Activated CD4-positive, alpha-beta T cell treated with anti-CD3 and anti-CD28 coated beads, Interleukin-2, amount 10 ng/mL, durations not matched to agents 24 days and 14 days (primary cell): ENCODE results near the gene TBP. TPM values are rescaled to one million over a fixed set of nuclear protein-coding genes. Genes with fewer than 3 reads are reported as not detected.
"Not testable (repeated sequence)": the region's sequence is repeated elsewhere in the genome, so short reads cannot be mapped to it uniquely, and the experiment has no call there.

Experiments
- DNase-seq: peaks from one replicate; pipeline ENCODE4 v3.0.0; 2022
- H3K27ac Mint-ChIP-seq: one replicate; pipeline ENCODE4 v1.8.0; 2022; ENCODE audit warnings: mild to moderate bottlenecking, mixed read lengths
- H3K27me3 Mint-ChIP-seq: one replicate; pipeline ENCODE4 v1.8.0; 2022; ENCODE audit warnings: mixed read lengths
- H3K36me3 Mint-ChIP-seq: one replicate; pipeline ENCODE4 v1.8.0; 2022; ENCODE audit warnings: low read depth, mild to moderate bottlenecking, mixed read lengths
- H3K4me1 Mint-ChIP-seq: one replicate; pipeline ENCODE4 v1.8.0; 2021; ENCODE audit warnings: mixed read lengths
- H3K4me3 Mint-ChIP-seq: one replicate; pipeline ENCODE4 v1.8.0; 2022; ENCODE audit warnings: mild to moderate bottlenecking, moderate library complexity, mixed read lengths
- H3K9me3 Mint-ChIP-seq: one replicate; pipeline ENCODE4 v1.8.0; 2021; ENCODE audit warnings: mixed read lengths
- intact Hi-C: fragments of 100-400 bp; cut with micrococcal nuclease; formaldehyde crosslinking; loops from one replicate; pipeline ENCODE4 v1.15.1; 2023
- total RNA-seq: library from RNA; stranded (reverse); gene quantifications from 2 replicates; pipeline ENCODE4 v1.2.3, GENCODE V29; 2022

The TBP gene
- total RNA-seq, result 28.4 and 29.2 TPM in 2 replicates

DNA sequence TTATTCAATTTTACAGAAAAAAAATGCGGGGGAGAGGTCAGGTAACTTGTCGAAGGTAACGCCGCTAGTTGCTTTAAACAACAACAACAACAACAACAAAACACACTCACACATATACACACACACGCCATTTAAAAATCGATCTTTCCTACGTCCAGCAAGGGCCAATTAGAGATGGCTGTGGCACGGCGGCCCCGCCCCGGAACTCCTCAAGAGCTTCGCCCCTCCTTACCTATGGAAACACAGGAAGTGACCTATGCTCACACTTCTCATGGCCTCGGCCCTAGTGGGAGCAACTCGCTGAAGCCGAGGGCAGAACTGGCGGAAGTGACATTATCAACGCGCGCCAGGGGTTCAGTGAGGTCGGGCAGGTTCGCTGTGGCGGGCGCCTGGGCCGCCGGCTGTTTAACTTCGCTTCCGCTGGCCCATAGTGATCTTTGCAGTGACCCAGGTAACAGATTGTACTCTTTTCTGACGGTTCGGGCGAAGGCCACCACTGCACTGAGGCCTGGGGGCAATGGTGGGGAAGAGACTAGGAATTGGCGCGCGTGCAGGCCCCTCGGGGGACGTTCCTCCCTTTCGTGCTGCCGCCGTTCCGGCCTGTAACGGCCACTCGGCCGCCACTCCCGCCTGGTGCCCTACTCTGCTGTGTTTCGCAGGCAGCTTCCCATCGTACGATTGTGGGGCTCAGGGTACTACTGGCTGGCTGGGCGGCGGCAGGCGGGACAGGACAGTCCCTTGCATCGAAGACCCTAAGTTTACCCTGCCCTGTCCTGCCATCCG, at the start of gene TBP:
TBP (plus strand) TSS at position 357 of the 783 bp plus-strand sequence. CDS start 2,661 bp downstream, outside the sequence.
- peaks cover 31% of the 10 kb centered on the region for H3K4me1 Mint-ChIP-seq

DNA sequence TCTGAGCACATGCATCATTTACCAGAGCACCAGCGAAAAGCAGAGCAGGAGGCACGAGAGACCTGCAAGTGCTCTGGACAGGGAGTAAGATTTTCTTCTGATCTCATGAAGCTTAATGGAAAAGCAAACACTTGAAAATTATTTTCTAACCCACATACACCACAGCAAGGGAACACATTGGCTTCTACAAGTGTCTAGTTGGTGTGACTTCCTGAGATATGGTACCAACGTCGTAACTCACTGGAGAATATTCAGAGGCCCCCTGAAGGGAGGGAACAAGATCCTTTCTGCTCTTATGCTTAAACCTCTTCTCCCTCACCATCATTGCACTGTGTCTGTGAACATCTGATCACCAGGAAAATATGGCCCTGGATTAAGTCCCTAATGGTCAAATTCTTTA, 49.7 kb upstream of the TBP start:
- intact Hi-C loops, result no loop called here
- Mint-ChIP-seq H3K36me3 (no peaks in the 10 kb centered on the region), H3K27me3 (peaks cover 11% of the 10 kb centered on the region), H3K9me3 (peaks cover 21% of the 10 kb centered on the region), H3K27ac (no peak overlapping the region), H3K4me1 (no peaks in the 10 kb centered on the region), H3K4me3 (no peak overlapping the region)
- no peak for DNase-seq

More for the DNA sequence above, at the start of gene TBP:
- Mint-ChIP-seq H3K27ac (no peak within 1 kb of the TSS), H3K27me3 (no peaks in the 10 kb centered on the region), H3K4me3 (no peak within 1 kb of the TSS), H3K9me3 (no peaks in the 10 kb centered on the region), H3K36me3 (peaks cover 33% of the 10 kb centered on the region)
- peak; percentile 99 for DNase-seq
- intact Hi-C loops, result loop anchor here (1.0 kb wide), 3 partner anchors 248 to 852 kb away; partner anchors contain the start of genes C6orf120, DYNLT2, ERMARD and FAM120B

DNA sequence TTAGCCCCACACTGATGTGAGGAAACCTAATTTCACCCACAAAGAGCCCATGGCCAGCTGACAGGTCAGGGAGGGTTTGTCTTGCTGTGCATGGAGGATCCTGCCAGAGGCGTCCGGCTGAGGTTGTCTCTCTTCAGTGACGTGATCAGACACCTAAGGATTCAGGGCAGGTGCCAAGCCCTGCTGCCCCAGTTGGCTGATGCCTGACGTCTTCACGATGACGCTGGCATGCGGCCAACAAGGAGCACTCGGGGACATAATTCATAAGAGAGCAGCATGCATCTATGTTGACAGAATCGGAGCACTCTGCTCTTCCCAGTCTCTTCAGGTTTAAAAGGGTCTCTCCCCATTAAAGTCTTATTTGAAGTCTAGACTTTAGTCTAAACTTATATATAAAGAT, 48.9 kb upstream of the TBP start:
- intact Hi-C loops, result no loop called here
- H3K27ac Mint-ChIP-seq, result no peak overlapping the region
- H3K36me3 Mint-ChIP-seq, result no peaks in the 10 kb centered on the region
- peaks cover 11% of the 10 kb centered on the region for H3K27me3 Mint-ChIP-seq
- no peaks in the 10 kb centered on the region for H3K4me1 Mint-ChIP-seq
- peaks cover 21% of the 10 kb centered on the region for H3K9me3 Mint-ChIP-seq
- no peak overlapping the region for H3K4me3 Mint-ChIP-seq
- DNase-seq, result no peak

DNA sequence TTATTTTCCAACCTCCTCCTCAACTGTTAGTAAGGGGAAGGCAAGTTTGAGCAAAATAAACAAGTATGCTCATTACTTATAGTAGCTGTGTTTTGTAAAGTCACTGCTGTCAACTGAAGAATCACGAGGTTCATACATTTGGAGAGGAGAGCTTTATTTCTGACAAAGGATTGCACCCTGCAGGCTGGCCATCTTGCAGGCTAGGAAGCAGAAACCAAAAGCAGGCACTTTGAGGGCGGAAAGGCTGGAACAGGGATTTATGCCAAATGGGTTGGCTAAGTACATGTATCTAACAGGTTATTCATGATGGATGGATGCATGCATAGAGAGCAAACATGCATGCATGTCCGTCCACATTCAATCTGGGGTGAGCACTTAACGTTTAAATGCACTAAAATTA, 47.7 kb upstream of the TBP start:
- no peak overlapping the region for H3K27ac Mint-ChIP-seq
- H3K27me3 Mint-ChIP-seq, result peaks cover 11% of the 10 kb centered on the region
- H3K4me3 Mint-ChIP-seq, result no peak overlapping the region
- H3K36me3 Mint-ChIP-seq, result no peaks in the 10 kb centered on the region
- no peak for DNase-seq
- intact Hi-C loops, result no loop called here
- H3K9me3 Mint-ChIP-seq, result peaks cover 13% of the 10 kb centered on the region
- H3K4me1 Mint-ChIP-seq, result no peaks in the 10 kb centered on the region

DNA sequence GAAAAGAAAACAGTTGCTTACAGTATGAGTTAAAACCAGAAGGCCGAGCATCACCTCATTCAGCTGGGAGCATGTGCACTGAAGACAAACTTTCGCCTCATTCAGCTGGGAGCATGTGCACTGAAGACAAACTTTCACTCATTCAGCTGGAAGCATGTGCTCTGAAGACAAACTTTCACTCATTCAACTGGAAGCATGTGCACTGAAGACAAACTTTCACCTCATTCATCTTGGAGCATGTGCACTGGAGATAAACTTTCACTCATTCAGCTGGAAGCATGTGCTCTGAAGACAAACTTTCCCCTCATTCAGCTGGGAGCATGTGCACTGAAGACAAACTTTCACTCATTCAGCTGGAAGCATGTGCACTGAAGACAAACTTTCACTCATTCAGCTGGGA, 46.4 kb upstream of the TBP start:
- H3K36me3 Mint-ChIP-seq, H3K4me1 Mint-ChIP-seq, H3K4me3 Mint-ChIP-seq, H3K9me3 Mint-ChIP-seq, H3K27ac Mint-ChIP-seq, intact Hi-C loops, DNase-seq: not testable (repeated sequence)
- H3K27me3 Mint-ChIP-seq, result peaks cover 16% of the 10 kb centered on the region

DNA sequence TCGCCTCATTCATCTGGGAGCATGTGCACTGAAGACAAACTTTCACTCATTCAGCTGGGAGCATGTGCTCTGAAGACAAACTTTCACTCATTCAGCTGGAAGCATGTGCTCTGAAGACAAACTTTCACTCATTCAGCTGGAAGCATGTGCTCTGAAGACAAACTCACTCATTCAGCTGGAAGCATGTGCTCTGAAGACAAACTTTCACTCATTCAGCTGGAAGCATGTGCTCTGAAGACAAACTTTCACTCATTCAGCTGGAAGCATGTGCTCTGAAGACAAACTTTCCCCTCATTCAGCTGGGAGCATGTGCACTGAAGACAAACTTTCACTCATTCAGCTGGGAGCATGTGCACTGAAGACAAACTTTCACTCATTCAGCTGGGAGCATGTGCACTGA, 45.9 kb upstream of the TBP start:
- not testable (repeated sequence) for H3K9me3 Mint-ChIP-seq, H3K4me3 Mint-ChIP-seq, H3K4me1 Mint-ChIP-seq

DNA sequence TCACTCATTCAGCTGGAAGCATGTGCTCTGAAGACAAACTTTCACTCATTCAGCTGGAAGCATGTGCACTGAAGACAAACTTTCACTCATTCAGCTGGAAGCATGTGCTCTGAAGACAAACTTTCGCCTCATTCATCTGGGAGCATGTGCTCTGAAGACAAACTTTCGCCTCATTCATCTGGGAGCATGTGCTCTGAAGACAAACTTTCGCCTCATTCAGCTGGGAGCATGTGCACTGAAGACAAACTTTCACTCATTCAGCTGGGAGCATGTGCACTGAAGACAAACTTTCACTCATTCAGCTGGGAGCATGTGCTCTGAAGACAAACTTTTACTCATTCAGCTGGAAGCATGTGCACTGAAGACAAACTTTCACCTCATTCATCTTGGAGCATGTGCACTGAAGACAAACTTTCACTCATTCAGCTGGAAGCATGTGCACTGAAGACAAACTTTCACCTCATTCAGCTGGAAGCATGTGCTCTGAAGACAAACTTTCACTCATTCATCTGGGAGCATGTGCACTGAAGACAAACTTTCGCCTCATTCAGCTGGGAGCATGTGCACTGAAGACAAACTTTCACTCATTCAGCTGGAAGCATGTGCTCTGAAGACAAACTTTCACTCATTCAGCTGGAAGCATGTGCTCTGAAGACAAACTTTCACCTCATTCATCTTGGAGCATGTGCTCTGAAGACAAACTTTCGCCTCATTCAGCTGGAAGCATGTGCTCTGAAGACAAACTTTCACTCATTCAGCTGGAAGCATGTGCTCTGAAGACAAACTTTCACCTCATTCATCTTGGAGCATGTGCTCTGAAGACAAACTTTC, 45.1 kb upstream of the TBP start:
- intact Hi-C loops, DNase-seq, H3K9me3 Mint-ChIP-seq, H3K4me3 Mint-ChIP-seq, H3K4me1 Mint-ChIP-seq, H3K36me3 Mint-ChIP-seq, H3K27ac Mint-ChIP-seq: not testable (repeated sequence)
- peaks cover 27% of the 10 kb centered on the region for H3K27me3 Mint-ChIP-seq

More for the DNA sequence above, 45.9 kb upstream of the TBP start:
- H3K27ac Mint-ChIP-seq, H3K36me3 Mint-ChIP-seq, DNase-seq, intact Hi-C loops: not testable (repeated sequence)
- H3K27me3 Mint-ChIP-seq, result peaks cover 22% of the 10 kb centered on the region

DNA sequence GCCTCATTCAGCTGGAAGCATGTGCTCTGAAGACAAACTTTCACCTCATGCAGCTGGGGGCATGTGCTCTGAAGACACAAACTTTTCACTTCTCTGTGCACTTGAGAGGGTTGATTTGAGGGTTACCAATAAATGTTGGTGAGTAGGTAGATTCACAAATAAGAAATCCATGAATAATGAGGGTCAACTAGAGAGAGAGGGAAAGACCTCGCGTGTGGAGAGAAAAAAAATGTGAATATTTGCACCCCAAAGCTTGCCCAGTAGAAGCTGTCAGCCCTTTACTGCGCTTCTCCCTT, 44.5 kb upstream of the TBP start:
- no peak for DNase-seq
- intact Hi-C loops, result no loop called here
- peaks cover 27% of the 10 kb centered on the region for H3K27me3 Mint-ChIP-seq
- no peak overlapping the region for H3K27ac Mint-ChIP-seq
- H3K4me1 Mint-ChIP-seq, result no peaks in the 10 kb centered on the region
- no peak overlapping the region for H3K4me3 Mint-ChIP-seq
- H3K36me3 Mint-ChIP-seq, result no peaks in the 10 kb centered on the region
- H3K9me3 Mint-ChIP-seq, result no peaks in the 10 kb centered on the region

DNA sequence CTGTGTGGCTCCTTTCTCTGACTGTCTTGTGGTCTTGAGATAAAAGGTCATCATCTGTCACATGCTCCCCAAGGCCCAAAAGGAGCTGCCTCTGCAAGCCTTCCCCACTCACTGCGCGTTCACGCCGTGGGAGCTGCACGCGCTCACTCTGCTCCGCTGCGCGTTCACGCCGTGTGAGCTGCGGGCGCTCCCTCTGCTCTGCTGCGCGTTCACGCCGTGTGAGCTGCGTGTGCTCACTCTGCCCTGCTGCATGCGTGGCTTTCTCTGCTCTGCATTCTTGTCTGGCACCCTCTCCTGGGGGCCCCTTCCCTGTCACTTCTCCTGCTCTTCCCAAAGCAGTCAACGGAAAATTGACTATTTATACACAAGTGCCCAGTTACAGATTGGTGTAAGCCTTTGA, 43.5 kb upstream of the TBP start:
- DNase-seq, result no peak
- H3K36me3 Mint-ChIP-seq, result no peaks in the 10 kb centered on the region
- intact Hi-C loops, result no loop called here
- no peak overlapping the region for H3K4me3 Mint-ChIP-seq
- no peaks in the 10 kb centered on the region for H3K9me3 Mint-ChIP-seq
- H3K27ac Mint-ChIP-seq, result peak overlapping the region; percentile 8
- H3K27me3 Mint-ChIP-seq, result peaks cover 29% of the 10 kb centered on the region
- no peaks in the 10 kb centered on the region for H3K4me1 Mint-ChIP-seq

DNA sequence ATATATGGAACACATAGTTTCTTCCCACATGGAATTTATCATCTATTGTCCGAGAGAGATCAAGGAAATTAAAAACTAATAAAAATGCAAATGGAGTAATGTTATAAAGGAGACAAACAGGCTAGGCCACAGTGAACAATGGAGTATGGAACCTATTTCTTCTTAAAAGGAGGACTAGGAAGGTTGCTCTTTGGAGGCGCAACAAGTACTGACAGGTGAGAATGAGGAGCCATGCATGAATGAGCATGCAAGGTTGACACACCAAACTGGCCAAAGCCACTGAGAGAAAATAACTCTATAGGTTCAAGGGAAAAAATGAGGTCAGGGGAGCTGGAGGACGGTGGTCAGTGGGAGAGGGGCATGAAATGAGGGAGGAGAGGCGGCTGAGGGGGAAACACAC, 41.9 kb upstream of the TBP start:
- no peak for DNase-seq
- no peaks in the 10 kb centered on the region for H3K36me3 Mint-ChIP-seq
- H3K9me3 Mint-ChIP-seq, result no peaks in the 10 kb centered on the region
- no peak overlapping the region for H3K4me3 Mint-ChIP-seq
- no peak overlapping the region for H3K27ac Mint-ChIP-seq
- H3K27me3 Mint-ChIP-seq, result peaks cover 31% of the 10 kb centered on the region
- no peaks in the 10 kb centered on the region for H3K4me1 Mint-ChIP-seq
- intact Hi-C loops, result no loop called here

DNA sequence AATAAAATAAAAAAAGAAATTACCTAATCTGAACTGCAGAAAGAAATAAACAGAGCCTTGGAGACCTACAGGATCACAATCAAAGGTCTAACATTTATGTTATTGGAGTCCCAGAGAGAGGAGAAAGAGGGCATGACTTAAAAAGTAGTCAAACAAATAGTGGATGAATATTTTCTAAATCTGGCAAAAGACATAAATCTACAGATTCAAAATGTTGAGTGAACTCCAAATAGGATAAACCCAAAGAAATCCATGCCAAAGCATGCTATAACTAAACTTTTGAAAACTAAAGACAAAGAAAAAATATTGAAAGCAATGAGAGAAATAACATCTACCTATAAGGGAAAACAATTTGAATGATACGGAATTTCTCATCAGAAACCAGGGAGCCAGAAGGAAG, 39.3 kb upstream of the TBP start:
- no peaks in the 10 kb centered on the region for H3K4me1 Mint-ChIP-seq
- H3K4me3 Mint-ChIP-seq, result no peak overlapping the region
- DNase-seq, result no peak
- peaks cover 53% of the 10 kb centered on the region for H3K27me3 Mint-ChIP-seq
- no peaks in the 10 kb centered on the region for H3K9me3 Mint-ChIP-seq
- no peak overlapping the region for H3K27ac Mint-ChIP-seq
- intact Hi-C loops, result loop anchor here (5.0 kb wide), 1 partner anchor 1558 kb away; no protein-coding TSS in a partner anchor
- no peaks in the 10 kb centered on the region for H3K36me3 Mint-ChIP-seq

DNA sequence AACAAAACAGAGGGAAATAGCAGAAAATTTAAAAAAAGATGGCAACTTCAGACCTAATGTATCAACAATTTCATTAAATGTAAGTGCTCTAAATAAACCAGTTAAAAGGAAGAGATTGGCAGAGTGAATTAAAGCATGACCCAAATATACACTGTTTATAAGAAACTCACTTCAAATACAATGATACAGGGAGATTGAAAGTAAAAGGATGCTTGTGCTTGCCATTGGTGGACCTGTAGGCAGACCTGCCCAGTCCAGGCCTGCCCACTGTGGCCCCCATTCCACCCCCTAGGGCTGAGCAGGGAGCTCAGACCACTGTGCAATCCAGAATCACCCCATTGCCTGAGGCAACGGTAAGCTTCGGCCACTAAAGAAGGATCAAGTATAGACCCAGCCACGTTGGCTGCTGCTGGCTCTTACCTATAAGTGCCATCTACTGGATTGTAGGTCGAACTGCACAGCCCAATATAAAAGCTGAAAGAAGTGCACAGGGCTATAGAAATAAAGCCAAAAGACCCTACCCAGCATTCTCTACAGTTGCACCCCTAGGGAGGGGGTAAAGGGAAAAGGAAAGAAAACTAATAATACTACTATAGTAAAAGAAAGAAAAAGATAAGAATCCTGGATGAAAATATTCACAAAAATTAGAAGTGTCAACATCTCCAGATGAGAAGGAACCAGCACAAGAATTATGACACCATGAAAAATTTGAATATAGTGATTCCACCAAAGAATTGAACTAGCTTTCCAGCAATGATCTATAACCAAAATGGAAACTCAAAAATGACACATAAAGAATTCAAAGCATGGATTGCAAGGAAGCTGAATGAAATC, 37.2 kb upstream of the TBP start:
- no peaks in the 10 kb centered on the region for H3K9me3 Mint-ChIP-seq
- peak; percentile 81 for DNase-seq
- H3K4me3 Mint-ChIP-seq, result peak overlapping the region; percentile 38
- intact Hi-C loops, result loop anchor here (1.0 to 5.0 kb wide), 5 partner anchors 527 to 1560 kb away; no protein-coding TSS in a partner anchor
- H3K4me1 Mint-ChIP-seq, result peaks cover 3% of the 10 kb centered on the region
- no peak overlapping the region for H3K27ac Mint-ChIP-seq
- H3K36me3 Mint-ChIP-seq, result no peaks in the 10 kb centered on the region
- H3K27me3 Mint-ChIP-seq, result peaks cover 66% of the 10 kb centered on the region

DNA sequence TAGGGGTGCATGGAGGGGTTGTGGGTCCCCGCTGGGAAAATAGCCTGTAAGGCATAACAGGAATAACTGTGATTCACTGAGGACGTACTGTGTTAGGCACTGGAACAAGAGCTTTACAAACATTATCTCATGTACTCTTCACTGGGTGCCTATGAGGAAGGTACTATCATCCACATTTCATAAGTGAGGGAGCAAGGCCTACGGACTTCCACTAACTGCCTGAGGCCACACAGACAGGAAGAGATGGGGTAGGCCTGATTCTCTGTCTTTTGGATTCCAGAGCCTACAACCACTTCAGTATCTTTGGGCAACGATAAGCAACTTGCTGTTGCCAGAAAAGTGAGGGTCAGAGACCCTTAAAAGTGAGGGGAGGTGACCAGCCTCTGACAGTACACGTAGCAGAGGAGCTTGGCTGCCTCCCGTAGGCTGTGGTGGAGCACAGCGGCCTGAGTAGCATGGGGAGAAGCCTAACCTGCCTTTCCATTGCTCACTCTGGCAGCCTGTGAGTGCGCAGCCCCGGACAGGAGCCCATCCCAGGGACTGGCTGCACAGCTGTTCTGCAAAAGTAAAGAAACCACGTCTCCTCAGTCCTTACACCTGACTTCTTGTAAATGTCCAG, 31.5 kb upstream of the TBP start:
- Mint-ChIP-seq H3K4me1 (peaks cover 3% of the 10 kb centered on the region), H3K27ac (no peak overlapping the region), H3K36me3 (no peaks in the 10 kb centered on the region), H3K4me3 (no peak overlapping the region), H3K9me3 (no peaks in the 10 kb centered on the region), H3K27me3 (peaks cover 57% of the 10 kb centered on the region)
- intact Hi-C loops, result loop anchor here (10.0 kb wide), 1 partner anchor 218 kb away; the partner anchor contains the start of gene FAM120B
- DNase-seq, result no peak
